Activated CD4-positive, alpha-beta T cell treated with anti-CD3 and anti-CD28 coated beads for 1 hour (primary cell): Measurements from ENCODE around the gene MTM1.

Experiments used
- DNase-seq: peaks from one replicate; pipeline ENCODE4 v3.0.0-alpha.2; 2020

MTM1 gene

GRCh38 chrX:150551963-150552362 is 16.5 kb upstream of the MTM1 start:
- DNase-seq = no peak

GRCh38 chrX:150558424-150558823 is 10.0 kb upstream of the MTM1 start:
- no peak for DNase-seq

- no peak for DNase-seq
Measured at GRCh38 chrX:150564838-150565237, 3.6 kb upstream of the MTM1 start.

- no peak for DNase-seq
Measured at GRCh38 chrX:150565551-150565950, 2.9 kb upstream of the MTM1 start.

- no peak for DNase-seq
Measured at GRCh38 chrX:150566734-150567182, 1.7 kb upstream of the MTM1 start.

GRCh38 chrX:150567645-150568319 is 639 bp upstream of the MTM1 start:
- no peak for DNase-seq

GRCh38 chrX:150569155-150569477 is 695 bp downstream of the MTM1 start:
- peak; percentile 21 for DNase-seq

- no peak for DNase-seq
Measured at GRCh38 chrX:150570512-150570911, 2.1 kb downstream of the MTM1 start.

GRCh38 chrX:150572206-150572605 is 3.8 kb downstream of the MTM1 start:
- no peak for DNase-seq

GRCh38 chrX:150573106-150573505 is 4.7 kb downstream of the MTM1 start:
- DNase-seq = no peak

GRCh38 chrX:150573702-150574101 is 5.3 kb downstream of the MTM1 start:
- DNase-seq = no peak

- DNase-seq = no peak
Measured at GRCh38 chrX:150574559-150575418, 6.4 kb downstream of the MTM1 start.

- peak; percentile 39 for DNase-seq
Measured at GRCh38 chrX:150575419-150575814, 7.0 kb downstream of the MTM1 start.

GRCh38 chrX:150577174-150577573 is 8.8 kb downstream of the MTM1 start:
- DNase-seq = no peak

GRCh38 chrX:150581093-150581775 is 12.8 kb downstream of the MTM1 start:
- no peak for DNase-seq

- no peak for DNase-seq
Measured at GRCh38 chrX:150582338-150582948, 14.0 kb downstream of the MTM1 start.

- peak; percentile 26 for DNase-seq
Measured at GRCh38 chrX:150587585-150588503, 19.4 kb downstream of the MTM1 start.

GRCh38 chrX:150594584-150594983 is 26.2 kb downstream of the MTM1 start:
- DNase-seq = no peak

- DNase-seq = no peak
Measured at GRCh38 chrX:150599226-150599625, 30.8 kb downstream of the MTM1 start.

- DNase-seq = no peak
Measured at GRCh38 chrX:150602296-150602695, 33.9 kb downstream of the MTM1 start.

- no peak for DNase-seq
Measured at GRCh38 chrX:150602743-150603142, 34.3 kb downstream of the MTM1 start.

- no peak for DNase-seq
Measured at GRCh38 chrX:150605603-150606002, 37.2 kb downstream of the MTM1 start.
